Spinal cord (tissue), 10 donors: Measurements from ENCODE around the gene ASCC2. TPM values are rescaled to one million over a fixed set of nuclear protein-coding genes. Genes with fewer than 3 reads are reported as not detected.
A peak's percentile ranks its signal among the peaks of the same experiment; 100 is the strongest.

Experiments used
- DNase-seq, 6 donors: peaks; one replicate each; pipeline versions ENCODE4 v3.0.0 to v3.0.0-alpha.2; 2013 to 2015; ENCODE audit warnings: low spot score in 6 of 6, low read depth in 4 of 6
- H3K27ac ChIP-seq: one replicate; pipeline ENCODE4 v1.5.1; 2013; ENCODE audit warnings: low read depth, low read length, control low read depth
- H3K27me3 ChIP-seq: one replicate; pipeline ENCODE4 v1.6.1; 2013; ENCODE audit warnings: low read length; ENCODE audit not compliant: control insufficient read depth, insufficient read depth
- H3K36me3 ChIP-seq: one replicate; pipeline ENCODE4 v1.6.1; 2013; ENCODE audit warnings: low read length; ENCODE audit not compliant: control insufficient read depth, insufficient read depth
- H3K4me1 ChIP-seq: one replicate; pipeline ENCODE4 v1.6.1; 2013; ENCODE audit warnings: low read length; ENCODE audit not compliant: control insufficient read depth, insufficient read depth
- H3K4me3 ChIP-seq: one replicate; pipeline ENCODE4 v1.5.1; 2013; ENCODE audit warnings: low read depth, low read length, control low read depth
- H3K9me3 ChIP-seq: one replicate; pipeline ENCODE4 v1.6.1; 2013; ENCODE audit warnings: low read length; ENCODE audit not compliant: control insufficient read depth, insufficient read depth
- WGBS: methylation state at CpG from one replicate; pipeline ENCODE4 v1.1.5; 2013; ENCODE audit warnings: missing lambda C conversion rate; ENCODE audit not compliant: insufficient coverage; 5-methylcytosine and 5-hydroxymethylcytosine counted together
- polyA plus RNA-seq, 2 donors: library from polyadenylated mRNA; unstranded; fragments of 120-200 nt; gene quantifications; one replicate each; pipeline ENCODE4 v1.2.1, GENCODE V29; 2013; ENCODE audit not compliant: insufficient read length in 2 of 2
- total RNA-seq, 2 donors: library from RNA; depleted of rRNA in 1 of 2; stranded (reverse); fragments of 120-200 nt in 1 of 2; fragments of >200 nt in 1 of 2; gene quantifications; one replicate each; pipeline versions ENCODE4 v1.2.3 to v1.2.4, GENCODE V29; 2013 to 2014
- donor health status: healthy.

ASCC2 gene
- total and polyA plus RNA-seq, 4 donors: 18.5 to 55.5 (median 38.8) TPM

DNA sequence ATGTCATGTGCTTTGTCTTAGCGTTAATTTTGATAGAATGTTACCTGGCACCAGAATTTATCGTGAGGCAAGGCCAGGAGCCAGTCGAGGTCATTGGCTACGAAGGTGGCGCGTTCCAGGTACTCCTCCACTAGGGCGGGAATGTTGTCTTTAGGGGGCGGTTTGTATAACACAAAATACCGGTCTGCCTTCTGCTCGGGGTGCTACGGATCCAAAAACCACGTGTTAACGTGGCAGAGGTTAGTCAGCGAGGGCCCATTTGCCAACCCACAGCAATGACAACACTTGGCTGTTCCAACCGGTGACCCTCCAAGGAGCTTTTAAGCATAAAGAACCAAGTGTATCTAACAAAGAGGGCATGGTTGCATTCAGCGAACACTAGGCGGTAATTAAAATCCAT lies 12.5 kb downstream of the ASCC2 start:
- no peaks in the 10 kb centered on the region for H3K9me3 ChIP-seq
- H3K27me3 ChIP-seq: no peaks in the 10 kb centered on the region
- no peak overlapping the region for H3K4me3 ChIP-seq
- peaks cover 71% of the 10 kb centered on the region for H3K36me3 ChIP-seq
- no peak overlapping the region for H3K27ac ChIP-seq
- H3K4me1 ChIP-seq: no peaks in the 10 kb centered on the region
- peak in 1 of 6 donors; percentile 42 for DNase-seq
- WGBS: 83% methylated on average over 14 of the region's 17 CpGs

DNA sequence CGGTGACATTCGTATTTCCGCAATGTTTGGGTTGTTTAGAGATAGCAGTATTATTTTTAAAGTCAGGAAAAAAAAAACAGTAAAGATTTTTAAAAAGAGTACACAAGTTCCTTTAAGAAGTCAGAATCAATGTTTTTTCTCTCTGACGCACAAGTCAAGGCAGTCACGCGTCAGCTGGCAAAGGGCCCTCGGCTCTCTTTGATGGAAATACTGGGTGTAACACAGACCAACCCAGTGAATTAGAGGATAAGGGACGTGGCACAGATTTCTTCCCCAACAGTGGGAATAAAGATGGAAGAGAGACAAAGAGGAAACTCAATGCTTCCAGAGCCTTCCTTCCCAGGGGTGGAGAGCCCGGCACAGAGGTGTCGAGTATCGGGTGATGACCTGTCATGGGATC lies 13.4 kb downstream of the ASCC2 start:
- H3K9me3 ChIP-seq: no peaks in the 10 kb centered on the region
- no peak overlapping the region for H3K27ac ChIP-seq
- H3K36me3 ChIP-seq: peaks cover 70% of the 10 kb centered on the region
- H3K4me3 ChIP-seq: no peak overlapping the region
- DNase-seq: no peak
- H3K4me1 ChIP-seq: no peaks in the 10 kb centered on the region
- 100% methylated on average over 7 of the region's 11 CpGs for WGBS
- no peaks in the 10 kb centered on the region for H3K27me3 ChIP-seq

- 26% methylated on average over 3 of the region's 7 CpGs for WGBS
- H3K9me3 ChIP-seq: no peaks in the 10 kb centered on the region
- no peak overlapping the region for H3K4me3 ChIP-seq
- peak in 2 of 6 donors; percentile 42 to 53 for DNase-seq
- H3K27ac ChIP-seq: no peak overlapping the region
- no peaks in the 10 kb centered on the region for H3K27me3 ChIP-seq
- peaks cover 15% of the 10 kb centered on the region for H3K4me1 ChIP-seq
- H3K36me3 ChIP-seq: peaks cover 78% of the 10 kb centered on the region
These were observed 16.6 kb downstream of the ASCC2 start for GRCh38 chr22:29821291-29822016.

- Histone ChIP-seq H3K36me3 (peaks cover 81% of the 10 kb centered on the region), H3K4me1 (peaks cover 20% of the 10 kb centered on the region), H3K9me3 (no peaks in the 10 kb centered on the region), H3K27ac (no peak overlapping the region), H3K4me3 (no peak overlapping the region), H3K27me3 (no peaks in the 10 kb centered on the region)
- no peak for DNase-seq
- WGBS: 78% methylated on average over 2 of the region's 7 CpGs
These were observed 17.1 kb downstream of the ASCC2 start for GRCh38 chr22:29820961-29821290.

DNA sequence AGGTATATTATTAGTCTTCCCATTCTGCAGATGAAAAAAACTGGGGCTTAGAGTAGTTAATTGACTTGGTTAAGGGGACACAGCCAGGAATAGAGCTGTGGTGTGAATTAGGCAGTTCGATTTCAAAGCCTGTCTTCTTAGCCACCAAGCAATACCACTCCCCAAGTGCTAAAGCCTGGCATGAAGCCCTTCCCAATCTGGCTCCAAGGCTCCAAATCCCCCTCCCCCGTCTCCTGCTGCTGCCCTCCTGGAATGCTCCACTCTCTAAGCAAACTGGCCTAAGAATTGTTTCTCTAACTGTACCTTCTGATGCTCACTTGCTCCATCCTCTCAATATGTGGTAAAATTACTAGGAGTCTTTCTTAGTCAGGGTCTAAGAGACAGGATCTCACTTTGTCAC lies 18.6 kb downstream of the ASCC2 start:
- H3K36me3 ChIP-seq: peaks cover 80% of the 10 kb centered on the region
- peak in 1 of 6 donors; percentile 86 for DNase-seq
- no peak overlapping the region for H3K27ac ChIP-seq
- WGBS: 75% methylated on average over 2 of the region's 2 CpGs
- H3K27me3 ChIP-seq: no peaks in the 10 kb centered on the region
- H3K4me3 ChIP-seq: no peak overlapping the region
- peaks cover 29% of the 10 kb centered on the region for H3K4me1 ChIP-seq
- no peaks in the 10 kb centered on the region for H3K9me3 ChIP-seq

DNA sequence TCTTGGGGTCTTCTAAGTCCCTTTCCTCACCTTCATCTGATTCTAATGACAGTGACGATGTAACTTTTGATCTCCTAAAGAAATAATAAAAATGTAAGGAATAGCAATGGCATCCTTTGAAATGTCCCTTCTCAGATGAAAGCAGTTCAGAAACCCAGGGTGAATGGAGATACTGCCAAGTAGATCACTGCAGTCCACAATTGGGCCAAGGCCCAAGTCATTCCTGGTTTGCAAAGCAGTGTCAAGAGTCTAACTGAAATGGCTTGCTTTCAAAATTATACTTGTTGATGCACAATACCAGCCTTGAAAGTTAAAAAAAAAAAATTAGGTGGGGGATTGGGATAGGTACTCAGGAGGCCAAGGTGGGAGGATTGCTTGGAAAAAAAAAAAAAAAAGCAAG lies 20.4 kb downstream of the ASCC2 start:
- H3K4me3 ChIP-seq: no peak overlapping the region
- no peaks in the 10 kb centered on the region for H3K9me3 ChIP-seq
- WGBS: no CpG with 5 or more reads among the region's 1 CpG
- peaks cover 31% of the 10 kb centered on the region for H3K4me1 ChIP-seq
- DNase-seq: peak in 1 of 6 donors; percentile 34
- H3K27me3 ChIP-seq: no peaks in the 10 kb centered on the region
- no peak overlapping the region for H3K27ac ChIP-seq
- H3K36me3 ChIP-seq: peaks cover 70% of the 10 kb centered on the region

DNA sequence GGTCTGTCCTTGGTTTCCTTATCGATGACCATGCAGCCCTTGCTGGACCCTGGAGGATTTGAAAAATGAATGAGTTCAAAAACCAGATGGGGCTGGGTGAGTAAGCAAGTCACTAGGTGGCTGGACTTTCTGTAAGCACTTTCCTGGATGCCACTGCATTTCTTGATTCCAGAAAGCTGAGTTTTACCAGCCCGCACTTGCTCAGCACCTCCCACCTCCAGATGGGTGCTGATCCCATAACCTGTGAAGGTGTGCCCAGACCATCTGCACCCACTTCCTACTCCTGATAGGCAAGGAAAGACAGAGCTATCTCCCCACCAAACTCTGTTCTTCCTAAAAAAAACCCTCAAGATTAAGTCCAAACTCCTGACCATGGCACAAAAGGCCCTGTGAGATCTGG lies 21.1 kb downstream of the ASCC2 start:
- WGBS: 94% methylated on average over 2 of the region's 2 CpGs
- Histone ChIP-seq H3K27me3 (no peaks in the 10 kb centered on the region), H3K9me3 (no peaks in the 10 kb centered on the region), H3K4me1 (peaks cover 35% of the 10 kb centered on the region), H3K4me3 (no peak overlapping the region), H3K36me3 (peaks cover 70% of the 10 kb centered on the region), H3K27ac (no peak overlapping the region)
- DNase-seq: no peak

GRCh38 chr22:29816539-29816938 lies 21.5 kb downstream of the ASCC2 start:
- Histone ChIP-seq H3K4me3 (no peak overlapping the region), H3K36me3 (peaks cover 69% of the 10 kb centered on the region), H3K27me3 (no peaks in the 10 kb centered on the region), H3K4me1 (peaks cover 35% of the 10 kb centered on the region), H3K9me3 (no peaks in the 10 kb centered on the region), H3K27ac (no peak overlapping the region)
- peak in 2 of 6 donors; percentile 7 to 89 for DNase-seq
- 53% methylated on average over 5 of the region's 6 CpGs for WGBS

- Histone ChIP-seq H3K27ac (peak overlapping the region; percentile 10), H3K9me3 (no peaks in the 10 kb centered on the region), H3K4me1 (peaks cover 35% of the 10 kb centered on the region), H3K27me3 (no peaks in the 10 kb centered on the region), H3K36me3 (peaks cover 69% of the 10 kb centered on the region), H3K4me3 (no peak overlapping the region)
- DNase-seq: peak in 2 of 6 donors; percentile 31 to 82
- WGBS: 83% methylated on average over 1 of the region's 2 CpGs
These were observed 21.9 kb downstream of the ASCC2 start for GRCh38 chr22:29816128-29816527.

DNA sequence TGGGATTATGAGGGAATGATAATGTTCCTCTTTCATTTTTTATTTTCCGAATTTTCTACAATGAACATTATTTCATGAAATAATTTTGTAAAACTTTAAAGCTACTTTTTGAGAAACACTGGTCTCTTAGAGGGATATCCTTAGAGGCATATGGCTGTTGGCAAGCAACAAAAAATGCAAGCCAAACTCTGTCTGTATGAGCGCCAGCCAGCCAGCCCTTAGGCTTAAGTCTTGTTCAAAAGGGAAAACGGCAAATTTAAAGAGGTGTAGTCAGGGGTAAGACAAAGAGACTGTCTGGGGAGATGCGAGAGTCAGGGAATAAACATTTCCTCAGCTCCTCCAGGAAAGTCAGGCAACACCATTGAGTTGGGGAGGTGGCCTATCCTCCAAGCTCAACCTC lies 22.5 kb downstream of the ASCC2 start:
- peaks cover 69% of the 10 kb centered on the region for H3K36me3 ChIP-seq
- H3K27ac ChIP-seq: peak overlapping the region; percentile 10
- peak in 2 of 6 donors; percentile 4 to 91 for DNase-seq
- no peaks in the 10 kb centered on the region for H3K9me3 ChIP-seq
- H3K27me3 ChIP-seq: no peaks in the 10 kb centered on the region
- 46% methylated on average over 3 of the region's 4 CpGs for WGBS
- H3K4me3 ChIP-seq: no peak overlapping the region
- peaks cover 35% of the 10 kb centered on the region for H3K4me1 ChIP-seq
